ENCODE measurements around the gene CTBP2.

DNA sequence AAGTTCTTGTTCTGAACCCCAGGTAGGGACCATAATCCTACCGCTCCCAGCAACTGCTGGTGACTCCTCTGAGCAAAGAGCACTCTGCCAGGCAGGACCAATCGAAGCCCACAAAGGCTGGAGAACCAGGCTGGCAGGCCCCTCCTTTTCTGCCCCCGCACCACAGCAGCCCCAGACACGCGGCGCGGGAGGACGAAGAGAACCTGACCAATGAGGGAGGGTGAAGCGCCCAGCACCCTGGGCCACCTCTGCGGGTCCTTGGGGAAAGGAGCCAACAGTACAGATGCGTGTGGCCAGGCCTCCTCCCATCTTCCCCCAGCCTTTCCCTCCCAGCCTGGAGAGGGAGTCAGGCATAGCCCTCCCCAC, 25.9 kb downstream of the CTBP2 start:
- TF ChIP-seq, protein P1, sequence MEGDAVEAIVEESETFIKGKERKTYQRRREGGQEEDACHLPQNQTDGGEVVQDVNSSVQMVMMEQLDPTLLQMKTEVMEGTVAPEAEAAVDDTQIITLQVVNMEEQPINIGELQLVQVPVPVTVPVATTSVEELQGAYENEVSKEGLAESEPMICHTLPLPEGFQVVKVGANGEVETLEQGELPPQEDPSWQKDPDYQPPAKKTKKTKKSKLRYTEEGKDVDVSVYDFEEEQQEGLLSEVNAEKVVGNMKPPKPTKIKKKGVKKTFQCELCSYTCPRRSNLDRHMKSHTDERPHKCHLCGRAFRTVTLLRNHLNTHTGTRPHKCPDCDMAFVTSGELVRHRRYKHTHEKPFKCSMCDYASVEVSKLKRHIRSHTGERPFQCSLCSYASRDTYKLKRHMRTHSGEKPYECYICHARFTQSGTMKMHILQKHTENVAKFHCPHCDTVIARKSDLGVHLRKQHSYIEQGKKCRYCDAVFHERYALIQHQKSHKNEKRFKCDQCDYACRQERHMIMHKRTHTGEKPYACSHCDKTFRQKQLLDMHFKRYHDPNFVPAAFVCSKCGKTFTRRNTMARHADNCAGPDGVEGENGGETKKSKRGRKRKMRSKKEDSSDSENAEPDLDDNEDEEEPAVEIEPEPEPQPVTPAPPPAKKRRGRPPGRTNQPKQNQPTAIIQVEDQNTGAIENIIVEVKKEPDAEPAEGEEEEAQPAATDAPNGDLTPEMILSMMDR (optimal IDR thresholded peaks at IDR 0.05 in 1 of 3, IDR thresholded peaks at IDR 0.05 in 1 of 3, conservative IDR thresholded peaks at IDR 0.05 in 1 of 3; ENCODE audit: extremely low read depth in 1 of 3, insufficient read depth in 2 of 3, low read length in 3 of 3), result no peak
- no peak for TF ChIP-seq EZH2 (IDR thresholded peaks at IDR 0.05; ENCODE audit: low read length)

Measured in keratinocyte (primary cell).